Stimulated activated CD4-positive, alpha-beta T cell treated with anti-CD3 and anti-CD28 coated beads, Interleukin-1b, Interleukin-23, amount 100 ng/mL, for 24 hours (primary cell): ENCODE measurements around the gene OLR1.

Experiments used
- DNase-seq, 4 experiments: peaks; one replicate each; pipeline ENCODE4 v3.0.0-alpha.2; 2020; ENCODE audit warnings: low read depth in 4 of 4, low spot score in 1 of 4

OLR1 gene

DNA sequence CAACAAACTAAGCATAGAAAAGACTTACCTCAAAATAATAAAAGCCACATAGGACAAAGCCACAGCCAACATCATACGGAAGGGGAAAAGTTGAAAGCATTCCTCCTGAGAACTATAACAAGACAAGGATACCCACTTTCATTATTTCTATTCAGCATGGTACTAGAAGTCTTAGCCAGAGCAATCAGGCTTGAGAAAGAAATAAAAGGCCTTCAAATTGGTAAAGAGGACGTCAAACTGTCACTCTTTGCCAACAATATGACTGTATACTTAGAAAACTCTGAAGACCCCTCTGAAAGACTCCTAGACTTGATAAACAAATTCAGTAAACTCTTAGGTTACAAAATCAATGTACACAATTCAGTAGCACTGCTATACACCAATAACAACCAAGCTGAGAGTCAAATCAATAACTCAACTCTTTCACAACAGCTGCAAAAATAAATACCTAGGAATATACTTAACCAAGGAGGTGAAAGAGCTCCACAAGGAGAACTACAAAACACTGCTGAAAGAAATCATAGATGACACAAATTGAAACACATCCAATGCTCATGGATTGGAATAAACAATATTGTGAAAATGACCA, 61.6 kb downstream of the OLR1 start:
- no peak for DNase-seq
